OCI-LY7 (cell line): ENCODE data around the gene SLC39A10. TPM values are rescaled to one million over a fixed set of nuclear protein-coding genes. Genes with fewer than 3 reads are reported as not detected.
"Not testable (repeated sequence)": the region's sequence is repeated elsewhere in the genome, so short reads cannot be mapped to it uniquely, and the experiment has no call there.

Experiments used
- BruUV-seq: library from RNA; stranded (reverse); fragments of 400-500 nt; replicated peaks from 2 replicates; lab custom pipeline; 2021; lab: Mats Ljungman, UMichigan
- CTCF ChIA-PET: fragments of 300-600 bp; sonication (Branson Sonifier 250); formaldehyde crosslinking; loops from one replicate; lab custom pipeline; 2022; ENCODE audit warnings: antibody characterized with exemption; ENCODE audit not compliant: unreplicated experiment; lab: Charles Lee
- POLR2A ChIA-PET: fragments of 300-600 bp; sonication (Branson Sonifier 250); formaldehyde crosslinking; loops from one replicate; lab custom pipeline; 2022; ENCODE audit warnings: antibody characterized with exemption; lab: Charles Lee
- DNase-seq: peaks from one replicate; pipeline ENCODE4 v3.0.0-alpha.2; 2015; ENCODE audit warnings: low spot score
- H2AFZ ChIP-seq: fragments of 200-600 bp; sonication (generic), shearing (Covaris generic); 2 replicates; pipeline ENCODE4 v1.6.1; 2014; ENCODE audit warnings: mild to moderate bottlenecking, antibody characterized with exemption, low read length, moderate library complexity
- H3K27ac ChIP-seq: fragments of 200-600 bp; sonication (generic); 2 replicates; pipeline ENCODE4 v1.5.1; 2014; ENCODE audit warnings: mixed run types, low read depth, mild to moderate bottlenecking, moderate library complexity, low read length, inconsistent platforms; ENCODE audit not compliant: poor library complexity, severe bottlenecking
- H3K36me3 ChIP-seq: fragments of 200-600 bp; sonication (generic); 2 replicates; pipeline ENCODE4 v1.6.1; 2014; ENCODE audit warnings: mild to moderate bottlenecking, antibody characterized with exemption, low read length, moderate library complexity, mixed read lengths; ENCODE audit not compliant: insufficient read depth
- H3K4me1 ChIP-seq: fragments of 200-600 bp; sonication (generic); 2 replicates; pipeline ENCODE4 v1.5.1; 2014; ENCODE audit warnings: mild to moderate bottlenecking, low read length; ENCODE audit not compliant: insufficient read depth, poor library complexity, severe bottlenecking
- H3K4me2 ChIP-seq: fragments of 200-600 bp; sonication (generic); 2 replicates; pipeline ENCODE4 v1.6.1; 2014; ENCODE audit warnings: mild to moderate bottlenecking, low read length
- H3K4me3 ChIP-seq: fragments of 200-600 bp; sonication (generic); 2 replicates; pipeline ENCODE4 v1.5.1; 2014; ENCODE audit warnings: mild to moderate bottlenecking, low read depth, low read length; ENCODE audit not compliant: poor library complexity, severe bottlenecking
- H3K79me2 ChIP-seq: fragments of 200-600 bp; sonication (generic); 2 replicates; pipeline ENCODE4 v1.6.1; 2016; ENCODE audit warnings: low read depth, mild to moderate bottlenecking, low read length, moderate library complexity, mixed read lengths; ENCODE audit not compliant: insufficient read depth
- H3K9me2 ChIP-seq: fragments of 200-600 bp; sonication (generic); 2 replicates; pipeline ENCODE4 v1.6.1; 2016; ENCODE audit warnings: mild to moderate bottlenecking, low read length, mixed read lengths; ENCODE audit not compliant: insufficient read depth
- H3K9me3 ChIP-seq: fragments of 200-600 bp; sonication (generic); 2 replicates; pipeline ENCODE4 v1.6.1; 2014; ENCODE audit warnings: mild to moderate bottlenecking, mixed run types, low read length, mixed read lengths
- H4K20me1 ChIP-seq: fragments of 200-600 bp; sonication (generic); 2 replicates; pipeline ENCODE4 v1.6.1; 2014; ENCODE audit warnings: mild to moderate bottlenecking, antibody characterized with exemption, low read length, moderate library complexity, mixed read lengths; ENCODE audit not compliant: insufficient read depth
- CTCF ChIP-seq: fragments of 200-600 bp; sonication (generic); conservative IDR thresholded peaks from 2 replicates; pipeline ENCODE4 v1.5.1; 2014; ENCODE audit warnings: mild to moderate bottlenecking, antibody characterized with exemption, low read length, moderate library complexity, mixed read lengths
- EZH2phosphoT487 ChIP-seq: fragments of 200-600 bp; sonication (generic); IDR thresholded peaks from 2 replicates; pipeline ENCODE4 v1.6.1; 2018; ENCODE audit warnings: low read depth, borderline replicate concordance, mild to moderate bottlenecking, mixed run types, antibody characterized with exemption, low read length, moderate library complexity, mixed read lengths
- intact Hi-C: fragments of 100-400 bp; cut with micrococcal nuclease; formaldehyde crosslinking; loops from one replicate; pipeline ENCODE4 v1.10.0; 2022; ENCODE audit not compliant: unreplicated experiment
- total RNA-seq, 2 experiments: library from RNA; depleted of rRNA in 1 of 2; stranded (reverse); fragments of >200 nt in 1 of 2; shearing (Covaris generic) in 1 of 2; gene quantifications; 2 replicates each; pipeline ENCODE4 v1.2.3, GENCODE V29; 2014 to 2022

SLC39A10 gene
- total RNA-seq, 2 experiments from 2014 or later, result 14.7 to 31.9 TPM

GRCh38 chr2:195645413-195645812 lies 11.6 kb upstream of the SLC39A10 start:
- no peak for TF ChIP-seq CTCF
- no peak for TF ChIP-seq EZH2phosphoT487
- Histone ChIP-seq H3K36me3 (no peaks in the 10 kb centered on the region), H3K4me2 (no peak overlapping the region), H3K4me3 (no peak overlapping the region), H3K27ac (no peak overlapping the region), H3K4me1 (peaks cover 39% of the 10 kb centered on the region), H4K20me1 (no peaks in the 10 kb centered on the region), H3K9me3 (no peaks in the 10 kb centered on the region), H2AFZ (no peak overlapping the region), H3K9me2 (no peaks in the 10 kb centered on the region), H3K79me2 (no peaks in the 10 kb centered on the region)
- ChIA-PET CTCF (no interaction called here), POLR2A (interaction anchor here (0.5 to 1.4 kb wide), 5 partner anchors 9 to 59 kb away, joined by 3 to 7 read pairs (median 4); partner anchors contain the start of gene SLC39A10)
- DNase-seq, result no peak
- intact Hi-C loops, result no loop called here
- no TSS peak for BruUV-seq

- intact Hi-C loops, result no loop called here
- Histone ChIP-seq H3K4me3 (no peak overlapping the region), H3K9me2 (no peaks in the 10 kb centered on the region), H3K4me2 (no peak overlapping the region), H3K27ac (no peak overlapping the region), H3K36me3 (no peaks in the 10 kb centered on the region), H3K4me1 (peaks cover 49% of the 10 kb centered on the region), H4K20me1 (no peaks in the 10 kb centered on the region), H3K9me3 (no peaks in the 10 kb centered on the region), H2AFZ (peak overlapping the region; percentile 65; the same call in 1 of the 2 replicates), H3K79me2 (no peaks in the 10 kb centered on the region)
- no peak for DNase-seq
- BruUV-seq, result no TSS peak
- ChIA-PET POLR2A (interaction anchor here (0.9 to 1.1 kb wide), 3 partner anchors 8 to 60 kb away, joined by 3 to 7 read pairs (median 3); partner anchors contain the start of gene SLC39A10), CTCF (interaction anchor here (1.0 kb wide), 1 partner anchor 14 kb away, joined by 3 read pairs; no protein-coding TSS in a partner anchor)
- TF ChIP-seq EZH2phosphoT487 (no peak), CTCF (no peak)
Observed at GRCh38 chr2:195646424-195646823, 10.6 kb upstream of the SLC39A10 start.

- H3K9me2 ChIP-seq, result no peaks in the 10 kb centered on the region
- H3K79me2 ChIP-seq, result no peaks in the 10 kb centered on the region
- ChIA-PET POLR2A (interaction anchor here (1.1 kb wide), 1 partner anchor 88 kb away, joined by 4 read pairs; no protein-coding TSS in a partner anchor), CTCF (interaction anchor here (1.0 kb wide), 1 partner anchor 13 kb away, joined by 3 read pairs; no protein-coding TSS in a partner anchor)
- no peak for TF ChIP-seq CTCF
- no peak overlapping the region for H3K27ac ChIP-seq
- DNase-seq, result peak; percentile 46
- peak overlapping the region; percentile 65; the same call in 1 of the 2 replicates for H2AFZ ChIP-seq
- no peaks in the 10 kb centered on the region for H3K36me3 ChIP-seq
- intact Hi-C loops, result no loop called here
- no peaks in the 10 kb centered on the region for H3K9me3 ChIP-seq
- peaks cover 51% of the 10 kb centered on the region for H3K4me1 ChIP-seq
- H3K4me2 ChIP-seq, result peak overlapping the region; percentile 16
- H3K4me3 ChIP-seq, result no peak overlapping the region
- no TSS peak for BruUV-seq
- H4K20me1 ChIP-seq, result no peaks in the 10 kb centered on the region
Observed at GRCh38 chr2:195647302-195647701, 9.7 kb upstream of the SLC39A10 start.

- BruUV-seq, H3K4me3 ChIP-seq, H3K27ac ChIP-seq, CTCF ChIA-PET, H4K20me1 ChIP-seq, intact Hi-C loops, DNase-seq, H3K79me2 ChIP-seq, H3K9me2 ChIP-seq, H3K36me3 ChIP-seq, H3K9me3 ChIP-seq: not testable (repeated sequence)
- peak overlapping the region; percentile 99; the same call in 1 of the 2 replicates for H2AFZ ChIP-seq
- POLR2A ChIA-PET, result interaction anchor here (0.9 to 1.1 kb wide), 2 partner anchors 87 to 89 kb away, joined by 3 to 4 read pairs; no protein-coding TSS in a partner anchor
- H3K4me1 ChIP-seq, result peaks cover 51% of the 10 kb centered on the region
- peak overlapping the region; percentile 73; the same call in 1 of the 2 replicates for H3K4me2 ChIP-seq
Observed at GRCh38 chr2:195648370-195648769, 8.7 kb upstream of the SLC39A10 start.
